Keratinocyte (primary cell): ENCODE measurements around the gene PLXDC2. TPM values are rescaled to one million over a fixed set of nuclear protein-coding genes. Genes with fewer than 3 reads are reported as not detected.

Experiments
- DNase-seq: peaks from one replicate; pipeline ENCODE4 v3.0.0-alpha.2; 2011; ENCODE audit warnings: low read depth, missing footprints, low spot score
- FAIRE-seq: peaks from 2 replicates; lab custom pipeline; 2011; peaks lifted over from hg19 to GRCh38; lab: Jason Lieb, UNC
- H2AFZ ChIP-seq: 2 replicates; pipeline ENCODE4 v1.6.0; 2012; ENCODE audit warnings: low read length, control low read depth, inconsistent platforms; ENCODE audit not compliant: control insufficient read depth
- H3K27ac ChIP-seq: 2 replicates; pipeline ENCODE4 v1.5.1; 2011; ENCODE audit warnings: low read length; ENCODE audit not compliant: control insufficient read depth, insufficient read depth
- H3K27me3 ChIP-seq: 3 replicates; pipeline ENCODE4 v1.6.0; 2011; ENCODE audit warnings: low read length; ENCODE audit not compliant: control insufficient read depth, insufficient read depth; ENCODE audit errors: extremely low read depth
- H3K36me3 ChIP-seq, 2 experiments: 2 replicates in 1 of 2; 3 replicates in 1 of 2; pipeline ENCODE4 v1.5.1; 2011; ENCODE audit warnings: low read length in 2 of 2, mild to moderate bottlenecking in 1 of 2; ENCODE audit not compliant: control insufficient read depth in 2 of 2, insufficient read depth in 2 of 2; ENCODE audit errors: extremely low read depth in 1 of 2
- H3K4me1 ChIP-seq: 3 replicates; pipeline ENCODE4 v1.5.1; 2011; ENCODE audit warnings: low read length; ENCODE audit not compliant: control insufficient read depth, insufficient read depth; ENCODE audit errors: extremely low read depth
- H3K4me2 ChIP-seq: 3 replicates; pipeline ENCODE4 v1.6.0; 2011; ENCODE audit warnings: low read depth, low read length; ENCODE audit not compliant: control insufficient read depth, insufficient read depth; ENCODE audit errors: extremely low read depth
- H3K4me3 ChIP-seq, 3 experiments: fragments of 200-600 bp in 1 of 3; sonication (generic) in 1 of 3; 2 replicates in 2 of 3; 3 replicates in 1 of 3; pipeline ENCODE4 v1.5.1; 2011 to 2016; ENCODE audit warnings: low read length in 3 of 3, mild to moderate bottlenecking in 3 of 3, control low read depth in 2 of 3, inconsistent platforms in 1 of 3, low read depth in 1 of 3, mixed read lengths in 1 of 3, mixed run types in 1 of 3, moderate library complexity in 1 of 3; ENCODE audit not compliant: control insufficient read depth in 2 of 3, insufficient read depth in 2 of 3; ENCODE audit errors: extremely low read depth in 1 of 3
- H3K79me2 ChIP-seq: 2 replicates; pipeline ENCODE4 v1.6.0; 2012; ENCODE audit warnings: low read length; ENCODE audit not compliant: control insufficient read depth, insufficient read depth
- H3K9ac ChIP-seq: 3 replicates; pipeline ENCODE4 v1.6.0; 2011; ENCODE audit warnings: low read length; ENCODE audit not compliant: control insufficient read depth, insufficient read depth; ENCODE audit errors: extremely low read depth
- H3K9me1 ChIP-seq: 3 replicates; pipeline ENCODE4 v1.6.0; 2011; ENCODE audit warnings: low read length; ENCODE audit not compliant: control insufficient read depth, insufficient read depth; ENCODE audit errors: extremely low read depth
- H3K9me3 ChIP-seq: 2 replicates; pipeline ENCODE4 v1.5.1; 2012; ENCODE audit warnings: low read depth, low read length; ENCODE audit not compliant: control insufficient read depth
- H4K20me1 ChIP-seq: 3 replicates; pipeline ENCODE4 v1.6.0; 2011; ENCODE audit warnings: low read length; ENCODE audit not compliant: control insufficient read depth, insufficient read depth; ENCODE audit errors: extremely low read depth
- CTCF ChIP-seq, 3 experiments: IDR thresholded peaks in 1 of 3; conservative IDR thresholded peaks in 1 of 3; optimal IDR thresholded peaks in 1 of 3; 2 replicates in 2 of 3; 3 replicates in 1 of 3; pipeline versions ENCODE3 to v1.5.1; 2011; ENCODE audit warnings: low read length in 3 of 3, mild to moderate bottlenecking in 3 of 3, moderate library complexity in 2 of 3, control low read depth in 1 of 3, inconsistent platforms in 1 of 3; ENCODE audit not compliant: insufficient read depth in 2 of 3; ENCODE audit errors: extremely low read depth in 1 of 3
- EZH2 ChIP-seq: IDR thresholded peaks from one replicate; pipeline ENCODE4 v1.6.1; 2012; ENCODE audit warnings: inconsistent platforms, mild to moderate bottlenecking, low read length, moderate library complexity
- dilution Hi-C: fragments of 300-500 bp; cut with MboI; formaldehyde crosslinking; loops from one replicate; pipeline ENCODE4 v1.7.0; 2020; ENCODE audit warnings: low sequenced_read_pairs; ENCODE audit not compliant: extremely low pct_ligation_motif_present
- polyA plus RNA-seq, 5 experiments: library from polyadenylated mRNA; depleted of rRNA in 3 of 5; stranded (reverse) in 3 of 5; stranded (forward) in 1 of 5; unstranded in 1 of 5; fragments of >200 nt; gene quantifications; 1 replicate in 1 of 5; 2 replicates in 3 of 5; 3 replicates in 1 of 5; pipeline versions ENCODE4 v1.2.1 to v1.2.3, GENCODE V29; 2011 to 2012; ENCODE audit warnings: missing spikeins in 2 of 5, low read depth in 1 of 5, low replicate concordance in 1 of 5

Gene PLXDC2
- polyA plus RNA-seq, 1 donor (not counting 4 experiments of a cell fraction or from before 2014, with no cell fraction given): 12.9 TPM

GRCh38 chr10:19966751-19967150 lies 150.5 kb downstream of the PLXDC2 start:
- no peaks in the 10 kb centered on the region for H3K9me1 ChIP-seq
- H3K9ac ChIP-seq: no peak overlapping the region
- peaks cover 14% of the 10 kb centered on the region for H3K4me1 ChIP-seq
- TF ChIP-seq EZH2: no peak
- no peak for TF ChIP-seq CTCF (optimal IDR thresholded peaks at IDR 0.05 in 1 of 3, IDR thresholded peaks at IDR 0.05 in 1 of 3, conservative IDR thresholded peaks at IDR 0.05 in 1 of 3; ENCODE audit: extremely low read depth in 1 of 3, insufficient read depth in 2 of 3, low read length in 3 of 3)
- no peak overlapping the region for H3K27ac ChIP-seq
- no peaks in the 10 kb centered on the region for H3K27me3 ChIP-seq
- H4K20me1 ChIP-seq: no peaks in the 10 kb centered on the region
- H2AFZ ChIP-seq: no peak overlapping the region
- dilution Hi-C loops: no loop called here
- no peaks in the 10 kb centered on the region for H3K9me3 ChIP-seq
- H3K4me3 ChIP-seq: no peak overlapping the region
- H3K4me2 ChIP-seq: no peak overlapping the region
- DNase-seq (no peak), FAIRE-seq (no peak)
- H3K36me3 ChIP-seq: no peaks in the 10 kb centered on the region
- no peaks in the 10 kb centered on the region for H3K79me2 ChIP-seq

- Histone ChIP-seq H3K27me3 (no peaks in the 10 kb centered on the region), H3K9me1 (no peaks in the 10 kb centered on the region), H2AFZ (no peak overlapping the region), H3K36me3 (no peaks in the 10 kb centered on the region), H4K20me1 (no peaks in the 10 kb centered on the region), H3K4me3 (no peak overlapping the region), H3K4me1 (peaks cover 18% of the 10 kb centered on the region), H3K9ac (no peak overlapping the region), H3K4me2 (no peak overlapping the region), H3K9me3 (no peaks in the 10 kb centered on the region), H3K79me2 (no peaks in the 10 kb centered on the region), H3K27ac (no peak overlapping the region)
- no peak for DNase-seq
- FAIRE-seq: no peak
- no peak for TF ChIP-seq EZH2
- TF ChIP-seq CTCF (optimal IDR thresholded peaks at IDR 0.05 in 1 of 3, IDR thresholded peaks at IDR 0.05 in 1 of 3, conservative IDR thresholded peaks at IDR 0.05 in 1 of 3; ENCODE audit: extremely low read depth in 1 of 3, insufficient read depth in 2 of 3, low read length in 3 of 3): no peak
- dilution Hi-C loops: no loop called here
Observed at GRCh38 chr10:19967981-19968380, 151.7 kb downstream of the PLXDC2 start.
